ENCODE measurements around the gene SGSH. TPM values are rescaled to one million over a fixed set of nuclear protein-coding genes. Genes with fewer than 3 reads are reported as not detected.

Gene SGSH
- total RNA-seq, 1 experiment from 2014 or later = 33.4 TPM

DNA sequence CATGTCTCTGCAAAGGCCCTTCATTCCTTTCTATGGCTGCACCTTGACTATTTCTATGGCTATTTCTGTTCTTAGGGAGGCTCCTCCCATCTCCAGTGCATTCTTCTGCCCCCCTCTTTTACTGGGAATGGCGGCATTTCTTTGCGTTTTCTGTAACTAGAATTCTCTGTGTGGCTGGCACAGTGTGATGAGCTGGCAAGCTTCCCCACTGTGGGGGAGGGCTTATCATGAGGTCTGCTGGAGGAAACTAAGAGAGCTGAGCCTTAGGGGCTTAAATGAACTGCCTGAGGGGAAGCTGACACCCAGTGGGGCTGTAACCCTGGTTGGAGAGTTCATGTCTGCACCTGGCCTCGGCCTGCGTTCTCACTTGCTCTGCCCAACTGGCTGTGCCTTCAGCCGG lies 51.8 kb downstream of the SGSH start:
- ChIA-PET POLR2A (ENCODE audit: low non-redundant PET) (interaction anchor here (0.6 kb wide), 1 partner anchor 178 kb away, joined by 3 read pairs; no protein-coding TSS in a partner anchor), CTCF (interaction anchor here (0.6 kb wide), 1 partner anchor 85 kb away, joined by 3 read pairs; no protein-coding TSS in a partner anchor)

DNA sequence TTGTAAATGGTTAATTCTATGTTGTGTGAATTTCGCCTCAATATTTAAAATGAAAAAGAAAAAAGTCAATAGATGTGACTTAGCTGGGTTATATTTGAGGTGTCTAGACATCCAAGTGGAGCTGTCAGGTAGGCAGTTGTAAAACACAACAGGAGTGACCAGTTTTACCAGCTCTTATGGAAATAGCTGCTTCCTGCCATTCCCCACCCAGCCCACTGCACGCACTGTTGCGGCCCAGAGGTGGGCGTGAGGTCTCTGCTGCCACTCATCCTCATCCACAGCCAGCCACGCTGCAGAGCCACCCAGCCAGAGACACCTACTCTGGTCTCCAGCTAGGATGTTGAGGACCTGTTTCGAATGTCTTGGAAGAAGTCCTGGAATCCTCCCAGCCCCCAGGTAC lies 53.7 kb downstream of the SGSH start:
- CTCF ChIA-PET = no interaction called here
- Histone ChIP-seq H3K9me3 (ENCODE audit: low read depth, low read length, poor library complexity, severe bottlenecking) (no peaks in the 10 kb centered on the region), H3K4me3 (ENCODE audit: low read depth, low read length, poor library complexity, severe bottlenecking) (no peak overlapping the region), H3K36me3 (ENCODE audit: insufficient read depth, low read length, poor library complexity, severe bottlenecking) (no peaks in the 10 kb centered on the region), H3K27ac (ENCODE audit: low read depth, low read length, poor library complexity, severe bottlenecking) (no peak overlapping the region), H3K4me1 (ENCODE audit: insufficient read depth, low read length, poor library complexity, severe bottlenecking) (no peaks in the 10 kb centered on the region), H3K27me3 (replicated peaks; ENCODE audit: insufficient read depth, low read depth, low read length, poor library complexity) (no peaks in the 10 kb centered on the region)
- POLR2A ChIA-PET (ENCODE audit: low non-redundant PET) = no interaction called here
- intact Hi-C loops (cut with micrococcal nuclease; ENCODE audit: unreplicated experiment) = no loop called here
- TF ChIP-seq, protein P1, sequence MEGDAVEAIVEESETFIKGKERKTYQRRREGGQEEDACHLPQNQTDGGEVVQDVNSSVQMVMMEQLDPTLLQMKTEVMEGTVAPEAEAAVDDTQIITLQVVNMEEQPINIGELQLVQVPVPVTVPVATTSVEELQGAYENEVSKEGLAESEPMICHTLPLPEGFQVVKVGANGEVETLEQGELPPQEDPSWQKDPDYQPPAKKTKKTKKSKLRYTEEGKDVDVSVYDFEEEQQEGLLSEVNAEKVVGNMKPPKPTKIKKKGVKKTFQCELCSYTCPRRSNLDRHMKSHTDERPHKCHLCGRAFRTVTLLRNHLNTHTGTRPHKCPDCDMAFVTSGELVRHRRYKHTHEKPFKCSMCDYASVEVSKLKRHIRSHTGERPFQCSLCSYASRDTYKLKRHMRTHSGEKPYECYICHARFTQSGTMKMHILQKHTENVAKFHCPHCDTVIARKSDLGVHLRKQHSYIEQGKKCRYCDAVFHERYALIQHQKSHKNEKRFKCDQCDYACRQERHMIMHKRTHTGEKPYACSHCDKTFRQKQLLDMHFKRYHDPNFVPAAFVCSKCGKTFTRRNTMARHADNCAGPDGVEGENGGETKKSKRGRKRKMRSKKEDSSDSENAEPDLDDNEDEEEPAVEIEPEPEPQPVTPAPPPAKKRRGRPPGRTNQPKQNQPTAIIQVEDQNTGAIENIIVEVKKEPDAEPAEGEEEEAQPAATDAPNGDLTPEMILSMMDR (conservative IDR thresholded peaks at IDR 0.05; ENCODE audit: low read depth, low read length) = no peak
- TF ChIP-seq EZH2 (IDR thresholded peaks at IDR 0.05; ENCODE audit: borderline replicate concordance, low read depth, low read length, poor library complexity, severe bottlenecking) = no peak
- no peak for DNase-seq (ENCODE audit: low spot score)
- BruUV-seq (replicated peaks) = no TSS peak

More for the DNA sequence above, 51.8 kb downstream of the SGSH start:
- no peak overlapping the region for H3K4me3 ChIP-seq (ENCODE audit: low read depth, low read length, poor library complexity, severe bottlenecking)
- intact Hi-C loops (cut with micrococcal nuclease; ENCODE audit: unreplicated experiment) = no loop called here
- no peaks in the 10 kb centered on the region for H3K9me3 ChIP-seq (ENCODE audit: low read depth, low read length, poor library complexity, severe bottlenecking)
- no peaks in the 10 kb centered on the region for H3K36me3 ChIP-seq (ENCODE audit: insufficient read depth, low read length, poor library complexity, severe bottlenecking)
- peak; percentile 51 for DNase-seq (ENCODE audit: low spot score)
- H3K27me3 ChIP-seq (replicated peaks; ENCODE audit: insufficient read depth, low read depth, low read length, poor library complexity) = no peaks in the 10 kb centered on the region
- H3K4me1 ChIP-seq (ENCODE audit: insufficient read depth, low read length, poor library complexity, severe bottlenecking) = no peaks in the 10 kb centered on the region
- no TSS peak for BruUV-seq (replicated peaks)
- no peak for TF ChIP-seq EZH2 (IDR thresholded peaks at IDR 0.05; ENCODE audit: borderline replicate concordance, low read depth, low read length, poor library complexity, severe bottlenecking)
- TF ChIP-seq, protein P1 (conservative IDR thresholded peaks at IDR 0.05; ENCODE audit: low read depth, low read length) = no peak
- no peak overlapping the region for H3K27ac ChIP-seq (ENCODE audit: low read depth, low read length, poor library complexity, severe bottlenecking)

- ChIA-PET CTCF (no interaction called here), POLR2A (ENCODE audit: low non-redundant PET) (no interaction called here)
- intact Hi-C loops (cut with micrococcal nuclease; ENCODE audit: unreplicated experiment) = no loop called here
- H3K27ac ChIP-seq (ENCODE audit: low read depth, low read length, poor library complexity, severe bottlenecking) = no peak overlapping the region
- H3K9me3 ChIP-seq (ENCODE audit: low read depth, low read length, poor library complexity, severe bottlenecking) = no peaks in the 10 kb centered on the region
- no peak for DNase-seq (ENCODE audit: low spot score)
- no peaks in the 10 kb centered on the region for H3K36me3 ChIP-seq (ENCODE audit: insufficient read depth, low read length, poor library complexity, severe bottlenecking)
- TF ChIP-seq, protein P1 (conservative IDR thresholded peaks at IDR 0.05; ENCODE audit: low read depth, low read length) = no peak
- no peak for TF ChIP-seq EZH2 (IDR thresholded peaks at IDR 0.05; ENCODE audit: borderline replicate concordance, low read depth, low read length, poor library complexity, severe bottlenecking)
- H3K4me3 ChIP-seq (ENCODE audit: low read depth, low read length, poor library complexity, severe bottlenecking) = no peak overlapping the region
- no TSS peak for BruUV-seq (replicated peaks)
- H3K27me3 ChIP-seq (replicated peaks; ENCODE audit: insufficient read depth, low read depth, low read length, poor library complexity) = no peaks in the 10 kb centered on the region
- H3K4me1 ChIP-seq (ENCODE audit: insufficient read depth, low read length, poor library complexity, severe bottlenecking) = peaks cover 5% of the 10 kb centered on the region
Observed at GRCh38 chr17:80164185-80164584, 55.9 kb downstream of the SGSH start.

All from A673 (cell line).